ENCODE results near the gene SFR1. TPM values are rescaled to one million over a fixed set of nuclear protein-coding genes. Genes with fewer than 3 reads are reported as not detected.

SFR1 gene
- total RNA-seq = 13.8 and 14.0 TPM in 2 replicates

GRCh38 chr10:104121485-104122224 is at the start of gene SFR1:
Gene SFR1, plus strand, starts transcription at chr10:104122171. Its CDS starts 13 bp downstream, at chr10:104122184.
- peak within 1 kb of the TSS; percentile 94 for H3K4me3 Mint-ChIP-seq
- peaks cover 13% of the 10 kb centered on the region for H3K36me3 Mint-ChIP-seq (ENCODE audit: low read depth)
- no peaks in the 10 kb centered on the region for H3K9me3 Mint-ChIP-seq
- peaks cover 10% of the 10 kb centered on the region for H3K27me3 Mint-ChIP-seq (ENCODE audit: insufficient read depth)
- intact Hi-C loops (cut with micrococcal nuclease) = loop anchor here (1.0 to 10.0 kb wide), 15 partner anchors 104 to 1377 kb away; partner anchors contain the start of genes CFAP43, CFAP58, GSTO2 and STN1
- DNase-seq (ENCODE audit: low spot score) = peak; percentile 99
- H3K4me1 Mint-ChIP-seq (ENCODE audit: low read depth) = peaks cover 44% of the 10 kb centered on the region
- peak within 1 kb of the TSS; percentile 99 for H3K27ac Mint-ChIP-seq

GRCh38 chr10:104072786-104073185 is 49.2 kb upstream of the SFR1 start:
- intact Hi-C loops (cut with micrococcal nuclease) = no loop called here
- Mint-ChIP-seq H3K36me3 (ENCODE audit: low read depth) (no peaks in the 10 kb centered on the region), H3K4me1 (ENCODE audit: low read depth) (no peaks in the 10 kb centered on the region), H3K27me3 (ENCODE audit: insufficient read depth) (peaks cover 11% of the 10 kb centered on the region), H3K4me3 (no peak overlapping the region), H3K27ac (no peak overlapping the region), H3K9me3 (no peaks in the 10 kb centered on the region)
- DNase-seq (ENCODE audit: low spot score) = no peak

GRCh38 chr10:104074505-104074904 is 47.5 kb upstream of the SFR1 start:
- no peak overlapping the region for H3K4me3 Mint-ChIP-seq
- no peaks in the 10 kb centered on the region for H3K4me1 Mint-ChIP-seq (ENCODE audit: low read depth)
- H3K36me3 Mint-ChIP-seq (ENCODE audit: low read depth) = no peaks in the 10 kb centered on the region
- peaks cover 11% of the 10 kb centered on the region for H3K27me3 Mint-ChIP-seq (ENCODE audit: insufficient read depth)
- no peaks in the 10 kb centered on the region for H3K9me3 Mint-ChIP-seq
- intact Hi-C loops (cut with micrococcal nuclease) = no loop called here
- no peak for DNase-seq (ENCODE audit: low spot score)
- H3K27ac Mint-ChIP-seq = no peak overlapping the region

GRCh38 chr10:104076743-104077160 is 45.2 kb upstream of the SFR1 start:
- H3K4me1 Mint-ChIP-seq (ENCODE audit: low read depth) = no peaks in the 10 kb centered on the region
- no peak overlapping the region for H3K27ac Mint-ChIP-seq
- intact Hi-C loops (cut with micrococcal nuclease) = no loop called here
- no peaks in the 10 kb centered on the region for H3K9me3 Mint-ChIP-seq
- H3K36me3 Mint-ChIP-seq (ENCODE audit: low read depth) = no peaks in the 10 kb centered on the region
- H3K4me3 Mint-ChIP-seq = no peak overlapping the region
- peaks cover 9% of the 10 kb centered on the region for H3K27me3 Mint-ChIP-seq (ENCODE audit: insufficient read depth)
- DNase-seq (ENCODE audit: low spot score) = no peak

GRCh38 chr10:104077247-104077646 is 44.7 kb upstream of the SFR1 start:
- no peak overlapping the region for H3K27ac Mint-ChIP-seq

GRCh38 chr10:104077663-104078151 is 44.3 kb upstream of the SFR1 start:
- H3K27ac Mint-ChIP-seq = no peak overlapping the region
- no peak for DNase-seq (ENCODE audit: low spot score)
- intact Hi-C loops (cut with micrococcal nuclease) = no loop called here

More at GRCh38 chr10:104077247-104077646, 44.7 kb upstream of the SFR1 start:
- no peaks in the 10 kb centered on the region for H3K36me3 Mint-ChIP-seq (ENCODE audit: low read depth)
- H3K4me3 Mint-ChIP-seq = no peak overlapping the region
- H3K9me3 Mint-ChIP-seq = no peaks in the 10 kb centered on the region
- H3K4me1 Mint-ChIP-seq (ENCODE audit: low read depth) = no peaks in the 10 kb centered on the region
- intact Hi-C loops (cut with micrococcal nuclease) = no loop called here
- no peak for DNase-seq (ENCODE audit: low spot score)
- peaks cover 6% of the 10 kb centered on the region for H3K27me3 Mint-ChIP-seq (ENCODE audit: insufficient read depth)

GRCh38 chr10:104080762-104081161 is 41.2 kb upstream of the SFR1 start:
- Mint-ChIP-seq H3K27ac (no peak overlapping the region), H3K9me3 (no peaks in the 10 kb centered on the region), H3K27me3 (ENCODE audit: insufficient read depth) (peaks cover 8% of the 10 kb centered on the region), H3K36me3 (ENCODE audit: low read depth) (no peaks in the 10 kb centered on the region), H3K4me3 (no peak overlapping the region), H3K4me1 (ENCODE audit: low read depth) (no peaks in the 10 kb centered on the region)
- intact Hi-C loops (cut with micrococcal nuclease) = loop anchor here (1.0 kb wide), 1 partner anchor 192 kb away; no protein-coding TSS in a partner anchor
- no peak for DNase-seq (ENCODE audit: low spot score)

More at GRCh38 chr10:104077663-104078151, 44.3 kb upstream of the SFR1 start:
- no peaks in the 10 kb centered on the region for H3K4me1 Mint-ChIP-seq (ENCODE audit: low read depth)
- H3K4me3 Mint-ChIP-seq = no peak overlapping the region
- no peaks in the 10 kb centered on the region for H3K9me3 Mint-ChIP-seq
- H3K27me3 Mint-ChIP-seq (ENCODE audit: insufficient read depth) = peaks cover 6% of the 10 kb centered on the region
- H3K36me3 Mint-ChIP-seq (ENCODE audit: low read depth) = no peaks in the 10 kb centered on the region

- no peak for DNase-seq (ENCODE audit: low spot score)
- peaks cover 8% of the 10 kb centered on the region for H3K27me3 Mint-ChIP-seq (ENCODE audit: insufficient read depth)
- intact Hi-C loops (cut with micrococcal nuclease) = no loop called here
Observed at GRCh38 chr10:104081998-104082397, 40.0 kb upstream of the SFR1 start.

GRCh38 chr10:104084482-104085142 is 37.4 kb upstream of the SFR1 start:
- Mint-ChIP-seq H3K27ac (no peak overlapping the region), H3K27me3 (ENCODE audit: insufficient read depth) (peaks cover 6% of the 10 kb centered on the region), H3K9me3 (no peaks in the 10 kb centered on the region), H3K4me3 (no peak overlapping the region), H3K36me3 (ENCODE audit: low read depth) (no peaks in the 10 kb centered on the region), H3K4me1 (ENCODE audit: low read depth) (no peaks in the 10 kb centered on the region)
- intact Hi-C loops (cut with micrococcal nuclease) = no loop called here
- DNase-seq (ENCODE audit: low spot score) = no peak

More at GRCh38 chr10:104081998-104082397, 40.0 kb upstream of the SFR1 start:
- H3K9me3 Mint-ChIP-seq = no peaks in the 10 kb centered on the region
- no peaks in the 10 kb centered on the region for H3K36me3 Mint-ChIP-seq (ENCODE audit: low read depth)
- no peak overlapping the region for H3K4me3 Mint-ChIP-seq
- H3K4me1 Mint-ChIP-seq (ENCODE audit: low read depth) = no peaks in the 10 kb centered on the region
- no peak overlapping the region for H3K27ac Mint-ChIP-seq

GRCh38 chr10:104085801-104086400 is 36.1 kb upstream of the SFR1 start, which contains the start of gene COL17A1:
Gene COL17A1, minus strand, starts transcription at chr10:104085880. Its CDS starts 5,207 bp downstream, at chr10:104080673.
- no peak for DNase-seq (ENCODE audit: low spot score)
- no peak within 1 kb of the TSS for H3K27ac Mint-ChIP-seq
- H3K4me3 Mint-ChIP-seq = no peak within 1 kb of the TSS
- no peaks in the 10 kb centered on the region for H3K36me3 Mint-ChIP-seq (ENCODE audit: low read depth)
- intact Hi-C loops (cut with micrococcal nuclease) = no loop called here
- no peaks in the 10 kb centered on the region for H3K4me1 Mint-ChIP-seq (ENCODE audit: low read depth)
- H3K27me3 Mint-ChIP-seq (ENCODE audit: insufficient read depth) = peaks cover 2% of the 10 kb centered on the region
- H3K9me3 Mint-ChIP-seq = no peaks in the 10 kb centered on the region

GRCh38 chr10:104088239-104088638 is 33.7 kb upstream of the SFR1 start:
- H3K27ac Mint-ChIP-seq = no peak overlapping the region

GRCh38 chr10:104089621-104090020 is 32.4 kb upstream of the SFR1 start:
- DNase-seq (ENCODE audit: low spot score) = no peak
- Mint-ChIP-seq H3K27me3 (ENCODE audit: insufficient read depth) (peaks cover 2% of the 10 kb centered on the region), H3K4me1 (ENCODE audit: low read depth) (peaks cover 6% of the 10 kb centered on the region), H3K9me3 (no peaks in the 10 kb centered on the region), H3K36me3 (ENCODE audit: low read depth) (no peaks in the 10 kb centered on the region), H3K4me3 (no peak overlapping the region), H3K27ac (no peak overlapping the region)
- intact Hi-C loops (cut with micrococcal nuclease) = no loop called here

More at GRCh38 chr10:104088239-104088638, 33.7 kb upstream of the SFR1 start:
- no peaks in the 10 kb centered on the region for H3K9me3 Mint-ChIP-seq
- no peak overlapping the region for H3K4me3 Mint-ChIP-seq
- intact Hi-C loops (cut with micrococcal nuclease) = no loop called here
- no peaks in the 10 kb centered on the region for H3K36me3 Mint-ChIP-seq (ENCODE audit: low read depth)
- no peaks in the 10 kb centered on the region for H3K4me1 Mint-ChIP-seq (ENCODE audit: low read depth)
- no peak for DNase-seq (ENCODE audit: low spot score)
- peaks cover 2% of the 10 kb centered on the region for H3K27me3 Mint-ChIP-seq (ENCODE audit: insufficient read depth)
